HG03108 (cell line): Measurements from ENCODE around the gene SRSF11.

Experiments used
- ATAC-seq: cut with Tn5 transposase; IDR thresholded peaks from one replicate; pipeline ENCODE4 v1.9.1; 2021; ENCODE audit warnings: moderate library complexity; ENCODE audit not compliant: unreplicated experiment

The SRSF11 gene

GRCh38 chr1:70220517-70221237, 503 bp upstream of the SRSF11 start:
- peak; percentile 1 for ATAC-seq

GRCh38 chr1:70222716-70223235, 1.6 kb downstream of the SRSF11 start:
- ATAC-seq, result no peak

GRCh38 chr1:70224954-70225353, 3.8 kb downstream of the SRSF11 start:
- no peak for ATAC-seq

- ATAC-seq, result no peak
Measured at GRCh38 chr1:70227439-70227838, 6.3 kb downstream of the SRSF11 start.

- ATAC-seq, result no peak
Measured at GRCh38 chr1:70228670-70229069, 7.5 kb downstream of the SRSF11 start.

DNA sequence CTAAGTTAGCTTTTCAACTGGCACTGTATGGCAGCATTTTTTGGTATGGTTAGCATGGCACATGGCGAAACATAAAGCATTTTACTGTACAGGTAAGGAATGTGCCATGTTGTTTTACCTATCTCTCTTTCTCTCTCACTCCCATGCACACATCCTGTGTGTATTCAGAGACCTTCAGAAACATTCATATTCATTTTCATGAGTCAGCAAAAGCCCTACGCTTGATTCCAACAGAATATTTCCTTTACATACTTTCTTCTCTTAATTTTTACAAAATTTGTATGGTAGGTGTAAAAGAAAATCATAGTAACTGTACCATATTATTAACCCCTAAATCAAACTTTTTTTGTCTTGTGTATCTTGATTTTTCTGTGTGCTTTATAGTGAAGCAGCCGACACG, 10.3 kb downstream of the SRSF11 start:
- no peak for ATAC-seq

- no peak for ATAC-seq
Measured at GRCh38 chr1:70234733-70235132, 13.6 kb downstream of the SRSF11 start.

- no peak for ATAC-seq
Measured at GRCh38 chr1:70239940-70240339, 18.8 kb downstream of the SRSF11 start.

GRCh38 chr1:70247122-70247521, 25.9 kb downstream of the SRSF11 start:
- ATAC-seq, result no peak

DNA sequence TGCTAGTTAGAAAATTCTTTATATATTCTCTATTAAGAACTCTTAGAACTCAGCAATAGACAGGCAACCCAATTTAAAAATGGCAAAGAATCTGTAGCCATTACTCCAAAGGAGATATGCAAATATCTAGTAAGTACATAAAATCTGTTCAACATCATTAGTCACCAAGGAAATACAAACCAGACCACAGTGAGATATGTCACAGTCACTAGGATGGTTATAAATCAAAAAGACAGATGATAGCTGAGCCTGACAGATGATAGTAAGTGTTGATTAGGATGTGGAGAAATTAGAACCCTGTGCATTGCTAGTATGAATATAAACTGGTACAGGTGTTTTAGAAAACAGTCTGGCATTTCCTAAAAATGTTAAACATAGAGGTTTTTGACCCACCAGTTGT, 26.6 kb downstream of the SRSF11 start:
- ATAC-seq, result no peak

DNA sequence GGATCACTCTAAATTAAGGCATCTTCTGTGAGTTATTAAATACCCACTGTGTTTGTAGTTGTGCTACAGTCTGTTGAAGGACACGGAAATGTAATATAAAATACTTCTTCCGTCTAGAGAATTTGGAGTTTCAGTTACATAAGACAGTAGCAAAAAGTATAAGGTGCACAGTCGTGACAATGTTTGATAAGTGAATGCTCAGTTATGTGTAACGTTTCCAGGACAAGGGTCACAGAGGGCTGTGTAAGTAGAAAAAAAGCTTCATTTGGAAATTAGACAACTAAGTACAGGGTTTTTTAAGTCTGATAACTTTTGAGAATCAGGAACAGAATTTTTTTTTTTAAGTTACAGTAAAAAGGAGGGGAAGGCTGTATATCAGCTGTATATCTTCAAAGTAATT, 27.5 kb downstream of the SRSF11 start:
- ATAC-seq, result no peak

- ATAC-seq, result no peak
Measured at GRCh38 chr1:70256664-70257063, 35.5 kb downstream of the SRSF11 start.

GRCh38 chr1:70264839-70265238, 43.7 kb downstream of the SRSF11 start:
- no peak for ATAC-seq

DNA sequence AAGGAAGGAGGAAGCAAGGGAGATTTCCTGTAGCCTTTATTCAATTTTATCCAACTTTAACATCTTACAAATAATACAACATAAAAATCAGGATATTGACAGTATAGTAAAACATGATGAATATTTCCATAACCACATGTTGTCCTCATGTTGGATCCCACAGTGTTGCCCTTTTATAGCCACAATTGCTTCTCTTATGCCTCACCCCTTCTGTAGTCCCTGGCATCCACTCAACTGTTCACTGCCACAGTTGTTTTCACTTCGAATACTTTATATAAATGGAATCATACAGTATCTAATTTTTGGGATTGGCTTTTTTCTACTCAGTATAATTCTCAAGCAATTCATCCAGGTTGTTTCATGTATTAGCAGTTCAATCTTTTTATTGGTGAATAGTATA, 44.8 kb downstream of the SRSF11 start:
- ATAC-seq, result no peak

GRCh38 chr1:70277875-70278274, 56.7 kb downstream of the SRSF11 start:
- ATAC-seq, result no peak

DNA sequence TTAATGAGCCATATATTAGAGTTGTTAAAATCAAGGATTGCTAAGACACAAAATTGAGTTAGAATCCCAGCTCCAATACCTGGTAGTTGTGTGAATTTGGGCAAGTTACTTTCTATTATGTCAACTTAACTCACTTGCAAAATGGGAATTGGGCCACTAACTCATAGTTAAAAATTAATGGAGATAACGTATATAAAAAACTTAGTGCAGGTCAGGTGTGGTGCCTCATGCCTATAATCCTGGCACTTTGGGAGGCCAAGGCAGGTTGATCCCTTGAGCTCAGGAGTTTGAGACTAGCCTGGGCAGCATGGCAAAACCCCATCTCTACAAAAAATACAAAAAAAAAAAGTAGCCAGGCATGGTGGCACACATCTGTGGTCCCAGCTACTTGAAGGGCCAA, 57.5 kb downstream of the SRSF11 start:
- ATAC-seq, result no peak

- ATAC-seq, result no peak
Measured at GRCh38 chr1:70284366-70284765, 63.2 kb downstream of the SRSF11 start.

- ATAC-seq, result no peak
Measured at GRCh38 chr1:70286453-70286852, 65.3 kb downstream of the SRSF11 start.

GRCh38 chr1:70288166-70288565, 67.0 kb downstream of the SRSF11 start:
- ATAC-seq, result no peak

GRCh38 chr1:70290218-70290617, 69.0 kb downstream of the SRSF11 start:
- no peak for ATAC-seq

- no peak for ATAC-seq
Measured at GRCh38 chr1:70293186-70293843, 72.1 kb downstream of the SRSF11 start.

GRCh38 chr1:70295749-70296148, 74.6 kb downstream of the SRSF11 start:
- ATAC-seq, result no peak
